ENCODE results near the gene LRRC37A3.
"Not testable (repeated sequence)": the region's sequence is repeated elsewhere in the genome, so short reads cannot be mapped to it uniquely, and the experiment has no call there.

LRRC37A3 gene

DNA sequence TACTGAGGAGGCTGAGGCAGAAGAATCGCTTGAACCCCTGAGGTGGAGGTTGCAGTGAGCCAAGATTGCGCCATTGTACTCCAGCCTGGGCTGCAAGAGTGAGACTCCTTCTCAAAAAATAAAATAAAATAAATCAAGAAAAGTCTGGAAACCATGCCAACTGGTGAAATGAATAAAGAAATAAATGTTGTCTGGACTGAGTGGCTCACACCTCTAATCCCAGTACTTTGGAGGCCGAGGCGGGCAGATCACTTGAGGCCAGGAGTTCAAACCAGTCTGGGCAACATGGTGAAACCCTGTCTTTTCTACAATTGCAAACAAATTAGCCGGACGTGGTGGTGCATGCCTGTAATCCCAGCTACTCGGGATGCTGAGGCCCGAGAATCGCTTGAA, 744 bp upstream of the LRRC37A3 start:
- peak overlapping the region; percentile 63 for H3K4me3 ChIP-seq (ENCODE audit: control insufficient read depth, low read depth, low read length)
- TF ChIP-seq, protein P1, sequence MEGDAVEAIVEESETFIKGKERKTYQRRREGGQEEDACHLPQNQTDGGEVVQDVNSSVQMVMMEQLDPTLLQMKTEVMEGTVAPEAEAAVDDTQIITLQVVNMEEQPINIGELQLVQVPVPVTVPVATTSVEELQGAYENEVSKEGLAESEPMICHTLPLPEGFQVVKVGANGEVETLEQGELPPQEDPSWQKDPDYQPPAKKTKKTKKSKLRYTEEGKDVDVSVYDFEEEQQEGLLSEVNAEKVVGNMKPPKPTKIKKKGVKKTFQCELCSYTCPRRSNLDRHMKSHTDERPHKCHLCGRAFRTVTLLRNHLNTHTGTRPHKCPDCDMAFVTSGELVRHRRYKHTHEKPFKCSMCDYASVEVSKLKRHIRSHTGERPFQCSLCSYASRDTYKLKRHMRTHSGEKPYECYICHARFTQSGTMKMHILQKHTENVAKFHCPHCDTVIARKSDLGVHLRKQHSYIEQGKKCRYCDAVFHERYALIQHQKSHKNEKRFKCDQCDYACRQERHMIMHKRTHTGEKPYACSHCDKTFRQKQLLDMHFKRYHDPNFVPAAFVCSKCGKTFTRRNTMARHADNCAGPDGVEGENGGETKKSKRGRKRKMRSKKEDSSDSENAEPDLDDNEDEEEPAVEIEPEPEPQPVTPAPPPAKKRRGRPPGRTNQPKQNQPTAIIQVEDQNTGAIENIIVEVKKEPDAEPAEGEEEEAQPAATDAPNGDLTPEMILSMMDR (conservative IDR thresholded peaks at IDR 0.05; ENCODE audit: control insufficient read depth, insufficient read depth, low read depth, low read length) = no peak
- peak; percentile 11 for DNase-seq (ENCODE audit: low read depth)

DNA sequence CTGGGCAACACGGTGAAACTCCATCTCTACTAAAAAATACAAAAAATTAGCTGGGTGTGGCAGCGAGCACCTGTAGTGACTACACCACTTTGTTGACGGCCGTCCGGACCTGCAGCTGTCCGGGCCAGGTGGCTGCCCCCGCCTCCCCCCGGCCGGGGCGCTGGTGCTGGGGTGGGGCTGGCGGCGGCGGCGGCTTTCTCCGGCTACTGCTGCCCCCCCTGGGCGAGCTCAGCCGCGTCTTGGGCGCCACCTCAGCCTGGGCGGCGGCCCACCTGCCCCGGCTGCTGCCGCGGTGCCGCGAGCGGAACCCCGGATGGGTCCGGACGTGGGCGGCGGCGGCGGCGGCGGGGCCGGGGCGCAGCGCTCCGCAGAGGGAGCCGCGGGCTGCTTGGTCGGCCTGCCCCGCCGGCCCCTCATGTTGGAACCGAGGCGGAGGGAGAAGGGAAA, 413 bp downstream of the LRRC37A3 start:
- H3K4me3 ChIP-seq (ENCODE audit: control insufficient read depth, low read depth, low read length) = peak overlapping the region; percentile 53
- not testable (repeated sequence) for DNase-seq (ENCODE audit: low read depth)

DNA sequence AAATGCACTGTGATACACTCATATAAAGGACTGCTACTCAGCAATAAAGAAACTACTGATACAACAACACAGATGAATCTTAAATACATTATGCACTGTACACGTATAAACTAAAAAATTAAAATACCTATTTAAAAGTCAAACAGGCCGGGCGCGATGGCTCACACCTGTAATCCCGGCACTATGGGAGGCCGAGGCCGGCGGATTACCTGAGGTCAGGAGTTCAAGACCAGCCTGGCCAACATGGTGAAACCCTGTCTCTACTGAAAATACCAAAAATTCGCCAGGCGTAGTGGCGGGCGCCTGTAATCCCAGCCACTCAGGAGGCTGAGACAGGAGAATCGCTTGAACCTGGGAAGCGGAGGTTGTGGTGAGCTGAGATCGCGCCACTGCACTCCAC, 1.7 kb downstream of the LRRC37A3 start:
- not testable (repeated sequence) for H3K4me3 ChIP-seq (ENCODE audit: control insufficient read depth, low read depth, low read length); DNase-seq (ENCODE audit: low read depth)

DNA sequence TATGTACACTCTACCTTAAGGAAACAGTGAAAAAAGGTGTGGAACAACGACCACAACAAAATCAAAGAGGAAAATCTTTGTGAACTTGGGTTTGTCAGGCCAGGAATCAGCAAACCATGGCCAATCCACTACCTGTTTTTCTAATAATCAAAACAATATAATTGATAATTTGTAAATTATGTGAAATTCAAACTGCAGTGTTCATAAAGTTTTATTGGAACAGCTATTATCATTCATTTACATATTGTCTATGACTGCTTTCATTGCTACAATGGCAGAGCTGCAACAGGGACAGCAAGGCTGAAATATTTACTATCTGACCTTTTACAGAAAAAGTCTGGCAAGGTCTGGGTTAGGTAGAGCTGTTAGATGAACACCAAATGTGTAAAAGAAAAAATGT, 4.0 kb downstream of the LRRC37A3 start:
- not testable (repeated sequence) for DNase-seq (ENCODE audit: low read depth); H3K4me3 ChIP-seq (ENCODE audit: control insufficient read depth, low read depth, low read length)

DNA sequence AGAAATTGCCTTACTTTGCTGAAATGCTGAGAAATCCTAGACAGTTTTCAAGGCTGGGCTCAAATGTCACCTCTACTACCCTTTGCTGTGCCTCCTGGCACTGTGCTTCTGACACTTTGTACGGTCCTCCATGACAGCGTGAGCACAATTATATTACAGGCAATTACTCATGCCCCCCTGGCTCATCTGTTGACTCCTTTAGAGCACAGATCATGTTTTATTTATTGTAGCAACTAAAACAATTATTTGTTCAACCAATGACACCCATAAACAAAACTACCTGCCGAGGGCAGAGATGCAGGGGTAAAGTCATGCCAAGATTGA, 9.1 kb downstream of the LRRC37A3 start:
- DNase-seq (ENCODE audit: low read depth) = not testable (repeated sequence)

DNA sequence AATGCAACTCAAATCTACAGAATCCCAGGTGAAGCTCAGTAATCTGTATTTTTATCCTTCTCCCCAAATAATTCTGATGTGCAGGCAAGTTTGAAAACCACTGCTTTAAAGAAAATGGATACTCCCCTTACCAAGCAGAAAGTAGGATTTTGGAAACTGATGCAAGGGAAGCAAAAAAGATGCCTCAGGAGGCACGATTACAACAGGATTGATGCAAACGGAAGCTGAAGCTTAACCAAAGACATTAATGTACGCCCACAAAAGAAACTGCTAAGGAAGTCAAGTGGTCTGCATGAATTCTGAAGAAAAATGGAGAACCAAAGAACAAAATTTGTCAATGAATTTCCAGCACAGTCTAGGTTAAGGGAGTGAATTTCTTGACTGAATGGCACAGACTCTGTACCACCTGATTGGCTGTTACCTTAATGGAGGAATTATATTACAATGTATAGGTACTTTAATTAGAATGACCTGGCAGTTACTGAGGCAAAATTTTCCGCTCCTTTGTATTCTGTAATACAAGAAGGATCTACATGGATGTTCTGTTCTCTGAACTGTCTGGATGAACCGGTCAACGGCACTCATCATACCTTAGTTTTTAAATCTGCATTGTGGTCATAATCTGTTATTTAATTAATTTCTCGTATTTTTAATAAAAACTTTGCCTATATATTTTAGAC, 9.6 kb downstream of the LRRC37A3 start:
- DNase-seq (ENCODE audit: low read depth); H3K4me3 ChIP-seq (ENCODE audit: control insufficient read depth, low read depth, low read length): not testable (repeated sequence)

More for the DNA sequence above, 9.1 kb downstream of the LRRC37A3 start:
- H3K4me3 ChIP-seq (ENCODE audit: control insufficient read depth, low read depth, low read length) = not testable (repeated sequence)

DNA sequence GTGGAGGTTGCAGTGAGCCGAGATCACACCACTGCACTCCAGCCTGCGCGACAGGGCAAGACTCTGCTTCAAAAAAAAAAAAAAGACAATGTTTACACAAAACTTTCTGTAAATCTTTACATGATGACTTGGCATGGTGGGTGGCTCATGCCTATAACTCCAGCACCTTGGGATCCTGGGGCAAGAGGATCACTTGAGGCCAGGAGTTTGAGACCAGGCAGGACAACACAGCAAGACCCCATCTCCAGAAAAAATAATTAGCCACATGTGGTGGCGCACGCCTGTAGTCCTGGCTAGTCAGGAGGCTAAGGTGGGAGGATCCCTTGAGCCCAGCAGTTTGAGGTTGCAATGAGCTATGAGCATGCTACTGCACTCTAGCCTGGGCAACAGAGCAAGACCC, 15.2 kb downstream of the LRRC37A3 start:
- H3K4me3 ChIP-seq (ENCODE audit: control insufficient read depth, low read depth, low read length); DNase-seq (ENCODE audit: low read depth): not testable (repeated sequence)

DNA sequence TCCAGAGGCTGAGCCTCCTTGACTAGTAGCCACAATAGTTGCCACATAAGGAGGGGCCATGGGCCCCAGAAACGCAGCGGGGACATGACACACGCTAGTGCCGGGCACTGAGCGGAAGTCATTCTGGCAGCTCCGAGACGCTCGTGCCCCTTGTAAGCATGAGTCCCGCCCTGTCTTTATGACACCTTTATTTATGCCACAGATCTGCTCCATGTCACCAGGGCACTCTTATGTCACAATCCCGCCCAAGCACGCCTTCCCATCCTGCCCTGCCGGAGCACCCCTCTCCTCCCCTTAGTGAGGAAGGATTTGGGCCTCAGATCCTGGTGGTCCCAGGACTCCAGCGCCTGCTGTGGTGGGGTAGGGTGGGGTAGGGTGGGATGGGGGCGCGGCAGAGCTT, 22.1 kb downstream of the LRRC37A3 start:
- H3K4me3 ChIP-seq (ENCODE audit: control insufficient read depth, low read depth, low read length); DNase-seq (ENCODE audit: low read depth): not testable (repeated sequence)

DNA sequence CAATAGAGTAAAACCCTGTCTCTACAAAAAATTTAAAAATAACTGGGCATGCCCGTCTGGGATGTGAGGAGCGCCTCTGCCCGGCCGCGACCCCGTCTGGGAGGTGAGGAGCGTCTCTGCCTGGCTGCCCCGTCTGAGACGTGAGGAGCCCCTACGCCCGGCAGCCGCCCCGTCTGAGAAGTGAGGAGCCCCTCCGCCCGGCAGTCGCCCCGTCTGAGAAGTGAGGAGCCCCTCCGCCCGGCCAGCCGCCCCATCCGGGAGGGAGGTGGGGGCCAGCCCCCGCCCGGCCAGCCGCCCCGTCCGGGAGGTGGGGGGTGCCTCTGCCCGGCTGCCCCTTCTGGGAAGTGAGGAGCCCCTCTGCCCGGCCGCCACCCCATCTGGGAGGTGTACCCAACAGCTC, 45.1 kb downstream of the LRRC37A3 start:
- DNase-seq (ENCODE audit: low read depth); H3K4me3 ChIP-seq (ENCODE audit: control insufficient read depth, low read depth, low read length): not testable (repeated sequence)

DNA sequence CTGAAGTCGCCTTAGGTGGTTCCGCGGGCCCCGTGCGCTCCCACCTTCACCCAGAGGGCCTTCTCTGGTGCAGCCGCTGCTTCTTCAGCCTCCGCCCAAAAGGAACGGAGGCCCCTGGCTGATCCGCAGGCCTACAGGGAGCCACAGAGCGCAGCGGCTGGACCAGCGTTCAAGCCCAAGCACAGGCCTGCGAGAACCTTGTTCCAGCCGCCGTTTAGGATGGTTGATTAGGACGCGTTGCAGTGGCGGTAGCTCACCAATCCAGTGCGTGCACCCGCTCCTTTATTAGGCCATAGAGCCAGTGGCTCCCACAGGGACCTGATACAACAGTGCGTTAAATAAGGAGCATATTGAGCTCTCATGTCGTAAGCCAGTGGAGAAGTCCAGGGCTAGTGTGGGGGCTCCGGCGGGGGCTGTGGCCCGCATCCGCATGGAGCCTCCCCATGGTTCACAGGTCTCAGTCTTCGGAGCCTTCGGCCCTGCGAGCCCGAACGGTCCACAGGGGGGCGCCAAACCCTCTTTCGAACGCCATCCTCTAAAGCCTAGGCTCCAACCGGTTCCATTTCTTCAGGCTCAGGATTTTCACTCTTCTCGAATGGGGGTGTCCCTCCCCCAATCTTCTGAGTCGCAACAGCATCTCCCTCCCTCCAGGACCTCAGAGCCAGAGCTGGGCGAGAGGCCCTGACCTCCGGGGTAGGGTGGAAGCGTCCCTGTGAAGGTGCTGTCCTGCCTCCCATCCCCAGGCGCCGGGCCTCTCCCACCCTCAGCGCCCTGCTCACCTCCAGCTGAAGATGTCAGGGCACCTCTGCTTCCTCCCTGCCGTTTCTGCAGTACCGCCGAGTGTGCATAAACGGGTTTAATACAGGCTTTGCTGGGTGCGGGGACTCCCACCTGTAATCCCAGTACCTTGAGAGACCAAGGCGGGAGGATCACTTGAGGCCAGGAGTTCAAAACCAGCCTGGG, 71.5 kb downstream of the LRRC37A3 start:
- peak; percentile 37 for DNase-seq (ENCODE audit: low read depth)
- TF ChIP-seq, protein P1 (conservative IDR thresholded peaks at IDR 0.05; ENCODE audit: control insufficient read depth, insufficient read depth, low read depth, low read length) = peak; percentile 43
- not testable (repeated sequence) for H3K4me3 ChIP-seq (ENCODE audit: control insufficient read depth, low read depth, low read length)

DNA sequence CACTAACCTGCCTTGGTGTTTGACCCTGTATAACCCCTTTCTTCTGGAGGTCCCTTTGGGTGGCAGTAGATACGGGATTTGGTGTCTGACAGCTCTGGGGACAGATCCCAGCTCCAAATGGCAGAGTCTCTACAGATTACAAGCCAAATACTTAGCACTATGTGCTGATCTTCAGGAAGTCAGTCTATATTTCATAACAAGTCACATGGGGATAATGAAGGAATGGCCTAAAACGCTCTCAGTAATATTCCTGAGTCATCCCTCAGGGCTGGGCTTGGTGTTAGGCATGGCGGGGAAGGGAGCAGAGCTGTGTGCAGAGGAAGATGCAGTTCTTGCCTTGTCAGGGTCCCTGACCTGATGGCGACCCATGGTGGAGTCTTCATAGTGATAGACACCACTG, 72.4 kb downstream of the LRRC37A3 start:
- not testable (repeated sequence) for H3K4me3 ChIP-seq (ENCODE audit: control insufficient read depth, low read depth, low read length)
- DNase-seq (ENCODE audit: low read depth) = peak; percentile 57

DNA sequence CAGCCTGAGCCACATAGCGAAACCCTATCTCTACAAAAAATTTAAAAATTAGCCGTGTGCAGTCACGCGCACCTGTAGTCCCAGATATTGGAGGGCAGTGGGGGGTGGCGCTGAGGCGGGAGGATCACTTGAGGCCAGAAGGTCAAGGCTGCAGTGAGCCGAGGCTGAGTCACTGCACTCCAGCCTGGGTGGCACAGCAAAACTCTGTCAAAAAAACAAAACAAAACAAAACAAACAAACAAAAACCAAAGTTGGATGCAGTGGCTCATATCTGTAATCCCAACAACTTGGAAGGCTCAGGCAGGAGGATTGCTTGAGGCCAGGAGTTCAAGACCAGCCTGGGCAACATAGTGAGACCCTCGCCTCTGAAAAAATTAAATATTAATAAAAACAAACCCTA, 75.4 kb downstream of the LRRC37A3 start:
- H3K4me3 ChIP-seq (ENCODE audit: control insufficient read depth, low read depth, low read length) = not testable (repeated sequence)

DNA sequence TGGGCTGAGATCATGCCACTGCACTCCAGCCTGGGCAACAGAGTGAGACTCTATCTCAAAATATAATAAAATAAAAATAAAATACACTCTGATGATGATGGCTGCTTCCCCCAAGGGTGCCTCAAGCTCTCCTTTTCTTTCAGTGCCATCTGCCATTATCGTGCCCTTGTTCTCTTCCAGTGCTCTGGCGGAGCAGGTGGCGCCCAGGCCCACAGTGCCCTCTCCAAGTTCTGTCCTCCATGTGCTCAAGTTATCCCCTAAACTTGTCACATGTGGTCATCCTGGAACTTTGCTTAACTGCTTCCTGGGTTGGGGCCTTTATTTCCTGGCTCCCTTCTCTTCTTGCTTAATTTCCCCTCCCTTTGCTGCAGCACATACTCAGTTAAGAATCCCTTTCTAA, 76.4 kb downstream of the LRRC37A3 start:
- H3K4me3 ChIP-seq (ENCODE audit: control insufficient read depth, low read depth, low read length); DNase-seq (ENCODE audit: low read depth): not testable (repeated sequence)

More for the DNA sequence above, 75.4 kb downstream of the LRRC37A3 start:
- not testable (repeated sequence) for DNase-seq (ENCODE audit: low read depth)

DNA sequence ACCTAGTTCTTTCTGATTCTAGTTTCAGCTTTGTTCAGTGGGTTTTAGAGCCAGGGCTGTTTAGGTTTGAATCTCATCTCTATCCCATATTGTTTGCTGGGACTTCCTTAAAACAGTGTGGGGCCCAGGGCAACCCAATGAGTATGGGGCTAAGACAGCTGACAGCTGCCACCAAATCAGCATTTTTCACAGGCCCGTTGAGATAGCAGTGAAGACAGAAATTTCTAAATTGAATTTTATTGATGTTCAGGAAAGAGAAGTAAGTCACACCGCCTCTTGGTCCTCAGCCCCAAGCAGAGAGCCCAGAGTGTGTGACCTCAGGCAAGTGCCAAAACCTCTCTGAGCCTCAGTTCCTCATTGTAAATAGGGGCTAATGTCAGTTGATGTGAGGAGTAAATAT, 78.3 kb downstream of the LRRC37A3 start:
- not testable (repeated sequence) for DNase-seq (ENCODE audit: low read depth); H3K4me3 ChIP-seq (ENCODE audit: control insufficient read depth, low read depth, low read length)

DNA sequence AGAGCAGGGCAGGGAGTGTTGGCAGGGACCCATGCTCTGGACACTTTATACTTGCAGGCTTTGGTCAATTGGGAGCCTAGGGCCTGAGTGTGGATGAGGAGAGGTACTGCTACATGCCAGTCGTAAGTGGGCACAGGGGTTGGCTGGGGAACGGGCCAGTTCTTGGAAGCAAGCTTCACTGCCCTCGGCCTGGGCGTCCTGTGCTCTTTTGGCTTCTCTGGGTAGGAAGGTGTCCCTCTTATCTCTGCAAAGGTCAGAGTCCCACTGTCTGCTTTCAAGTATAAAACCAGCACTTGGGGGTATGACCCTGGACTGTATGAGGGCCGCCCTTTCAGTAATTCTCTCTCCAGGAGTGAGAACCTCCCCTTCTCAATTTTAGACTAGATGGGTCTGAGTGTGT, 80.8 kb downstream of the LRRC37A3 start:
- H3K4me3 ChIP-seq (ENCODE audit: control insufficient read depth, low read depth, low read length) = not testable (repeated sequence)

DNA sequence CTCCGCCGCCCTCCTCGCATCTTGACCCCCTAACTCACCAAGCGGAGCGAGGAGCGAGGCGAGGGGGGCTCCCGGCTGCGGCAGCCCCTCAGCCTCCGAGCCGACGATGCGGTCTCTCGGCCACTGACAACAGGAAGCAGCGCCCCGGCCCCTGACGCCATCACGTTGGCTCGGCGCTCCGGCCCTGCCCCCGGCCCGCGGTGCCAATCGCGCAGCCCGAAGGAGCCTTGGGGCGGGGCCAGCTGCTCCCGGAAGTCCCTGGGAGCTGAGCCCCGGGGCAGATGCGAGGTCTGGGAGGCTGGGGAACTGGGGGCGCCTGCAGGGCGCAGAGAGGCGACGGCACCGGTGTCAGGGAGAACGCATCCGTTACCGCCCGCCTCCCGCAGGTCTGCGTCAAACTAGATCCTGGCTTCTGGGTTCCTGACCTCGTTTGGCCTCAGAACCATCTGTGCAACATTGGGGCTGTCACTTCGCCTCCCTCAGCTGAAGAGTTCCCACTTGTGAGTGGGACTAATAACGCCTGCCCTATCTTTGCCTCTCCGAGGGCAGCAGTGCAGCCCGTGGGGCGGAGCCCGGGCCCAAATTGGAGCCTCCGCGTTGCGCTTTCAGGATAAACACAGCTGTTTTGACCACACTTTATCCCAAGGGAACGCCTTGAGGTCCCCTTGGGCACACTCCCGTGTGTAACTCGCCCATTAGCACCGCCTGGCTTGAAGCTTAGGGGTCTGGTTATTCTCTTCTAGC, 82.1 kb downstream of the LRRC37A3 start:
- DNase-seq (ENCODE audit: low read depth) = peak; percentile 65
- peak overlapping the region; percentile 58 for H3K4me3 ChIP-seq (ENCODE audit: control insufficient read depth, low read depth, low read length)

More for the DNA sequence above, 80.8 kb downstream of the LRRC37A3 start:
- not testable (repeated sequence) for DNase-seq (ENCODE audit: low read depth)

All from fibroblast of mammary gland (primary cell).